IMR-90 (cell line): Measurements from ENCODE around the gene PI16. TPM values are rescaled to one million over a fixed set of nuclear protein-coding genes. Genes with fewer than 3 reads are reported as not detected.
A peak's percentile ranks its signal among the peaks of the same experiment; 100 is the strongest.

Experiments
- ATAC-seq: fragments of 200-7000 bp; cut with Tn5 transposase; 2 replicates; pipeline ENCODE4 v1.9.1; 2020; ENCODE audit warnings: low read depth, mild to moderate bottlenecking, moderate library complexity
- BruUV-seq: library from RNA; stranded (reverse); fragments of 400-500 nt; replicated peaks from 2 replicates; lab custom pipeline; 2021; lab: Mats Ljungman, UMichigan
- CTCF ChIA-PET: fragments of 300-600 bp; formaldehyde crosslinking; extraction: SDS; loops from one replicate; lab custom pipeline; 2021; ENCODE audit warnings: antibody characterized with exemption; lab: Yijun Ruan, JAX
- POLR2A ChIA-PET: fragments of 300-600 bp; sonication (Branson Sonifier 250); formaldehyde crosslinking; loops from one replicate; lab custom pipeline; 2022; ENCODE audit warnings: antibody characterized with exemption; ENCODE audit not compliant: unreplicated experiment; lab: Charles Lee
- DNase-seq: peaks from one replicate; pipeline ENCODE4 v3.0.0; 2013
- H2AFZ ChIP-seq: replicated peaks from 2 replicates; pipeline ENCODE3; 2013; ENCODE audit warnings: low read length, mild to moderate bottlenecking; ENCODE audit not compliant: poor library complexity
- H2AK5ac ChIP-seq: 2 replicates; pipeline ENCODE4 v1.6.1; 2013; ENCODE audit warnings: low read depth, low read length, inconsistent platforms
- H2AK9ac ChIP-seq: replicated peaks from 2 replicates; pipeline ENCODE3; 2013; ENCODE audit warnings: mild to moderate bottlenecking, low read depth, low read length, moderate library complexity; ENCODE audit not compliant: poor library complexity
- H2BK120ac ChIP-seq: 2 replicates; pipeline ENCODE4 v1.6.1; 2013; ENCODE audit warnings: low read depth, low read length, inconsistent platforms
- H2BK15ac ChIP-seq: 3 replicates; pipeline ENCODE4 v1.6.1; 2013; ENCODE audit warnings: low read depth, low read length, inconsistent platforms
- H2BK20ac ChIP-seq: 2 replicates; pipeline ENCODE4 v1.6.1; 2013; ENCODE audit warnings: low read depth, mild to moderate bottlenecking, inconsistent platforms, low read length, moderate library complexity
- H2BK5ac ChIP-seq: 2 replicates; pipeline ENCODE4 v1.6.1; 2013; ENCODE audit warnings: mild to moderate bottlenecking, low read depth, low read length, inconsistent platforms; ENCODE audit not compliant: poor library complexity, severe bottlenecking
- H3K14ac ChIP-seq: replicated peaks from 2 replicates; pipeline ENCODE4 v1.6.1; 2013; ENCODE audit warnings: low read depth, low read length, inconsistent platforms
- H3K18ac ChIP-seq: 2 replicates; pipeline ENCODE4 v1.6.1; 2013; ENCODE audit warnings: low read depth, low read length, control low read depth
- H3K23ac ChIP-seq: 2 replicates; pipeline ENCODE4 v1.6.1; 2013; ENCODE audit warnings: low read depth, low read length, inconsistent platforms
- H3K27ac ChIP-seq: 2 replicates; pipeline ENCODE4 v1.5.1; 2013; ENCODE audit warnings: mild to moderate bottlenecking, control low read depth, low read length; ENCODE audit not compliant: insufficient read depth
- H3K27me3 ChIP-seq: 2 replicates; pipeline ENCODE4 v1.6.1; 2013; ENCODE audit warnings: low read length; ENCODE audit not compliant: control insufficient read depth, insufficient read depth
- H3K36me3 ChIP-seq: 2 replicates; pipeline ENCODE4 v1.6.1; 2013; ENCODE audit warnings: low read length, mixed read lengths; ENCODE audit not compliant: control insufficient read depth, insufficient read depth
- H3K4ac ChIP-seq: 2 replicates; pipeline ENCODE4 v1.6.1; 2013; ENCODE audit warnings: low read depth, low read length, inconsistent platforms
- H3K4me1 ChIP-seq: 2 replicates; pipeline ENCODE4 v1.6.1; 2013; ENCODE audit warnings: low read length, mixed read lengths; ENCODE audit not compliant: control insufficient read depth, insufficient read depth
- H3K4me2 ChIP-seq: 2 replicates; pipeline ENCODE4 v1.6.1; 2013; ENCODE audit warnings: low read depth, mild to moderate bottlenecking, control low read depth, low read length, moderate library complexity
- H3K4me3 ChIP-seq: 2 replicates; pipeline ENCODE4 v1.5.1; 2013; ENCODE audit warnings: low read depth, mild to moderate bottlenecking, control low read depth, low read length, moderate library complexity; ENCODE audit not compliant: insufficient read depth
- H3K56ac ChIP-seq: 2 replicates; pipeline ENCODE4 v1.6.1; 2013; ENCODE audit warnings: low read length, inconsistent platforms; ENCODE audit not compliant: insufficient read depth; ENCODE audit errors: extremely low read depth
- H3K79me1 ChIP-seq, 2 experiments: 2 replicates each; pipeline ENCODE4 v1.6.1; 2013; ENCODE audit warnings: low read length in 2 of 2, inconsistent platforms in 1 of 2, low read depth in 1 of 2
- H3K9ac ChIP-seq: 2 replicates; pipeline ENCODE4 v1.6.1; 2013; ENCODE audit warnings: low read depth, low read length, control low read depth
- H3K9me1 ChIP-seq: 2 replicates; pipeline ENCODE4 v1.6.1; 2013; ENCODE audit warnings: low read length, inconsistent platforms; ENCODE audit not compliant: insufficient read depth
- H3K9me3 ChIP-seq: 2 replicates; pipeline ENCODE4 v1.6.1; 2013; ENCODE audit warnings: low read length; ENCODE audit not compliant: control insufficient read depth, insufficient read depth
- H4K20me1 ChIP-seq: 2 replicates; pipeline ENCODE4 v1.6.1; 2013; ENCODE audit warnings: low read length, inconsistent platforms; ENCODE audit not compliant: insufficient read depth
- H4K5ac ChIP-seq: 2 replicates; pipeline ENCODE4 v1.6.1; 2013; ENCODE audit warnings: mild to moderate bottlenecking, low read depth, low read length, control low read depth
- H4K8ac ChIP-seq, 2 experiments: 2 replicates each; pipeline ENCODE4 v1.6.1; 2013; ENCODE audit warnings: low read depth in 2 of 2, low read length in 2 of 2, control low read depth in 1 of 2, inconsistent platforms in 1 of 2
- H4K91ac ChIP-seq: 2 replicates; pipeline ENCODE4 v1.6.1; 2013; ENCODE audit warnings: low read depth, low read length, inconsistent platforms; ENCODE audit not compliant: insufficient read depth
- BHLHE40 ChIP-seq: fragments of 150-350 bp; IDR thresholded peaks from 2 replicates; pipeline ENCODE4 v1.6.1; 2016; ENCODE audit warnings: mild to moderate bottlenecking, low read depth, low read length
- CEBPB ChIP-seq: IDR thresholded peaks from 2 replicates; pipeline ENCODE4 v1.6.1; 2012; ENCODE audit warnings: low read depth, low read length, improper control_type of control experiment
- CHD1 ChIP-seq: IDR thresholded peaks from 2 replicates; pipeline ENCODE4 v1.6.1; 2012; ENCODE audit warnings: low read depth, low read length, improper control_type of control experiment
- CTCF ChIP-seq: conservative IDR thresholded peaks from 2 replicates; pipeline ENCODE4 v1.5.1; 2012; ENCODE audit warnings: mild to moderate bottlenecking, low read depth, low read length, improper control_type of control experiment
- NFE2L2 ChIP-seq: fragments of 150-350 bp; IDR thresholded peaks from 2 replicates; pipeline ENCODE4 v1.6.1; 2016; ENCODE audit warnings: low read depth, mild to moderate bottlenecking, low read length
- RAD21 ChIP-seq: IDR thresholded peaks from 2 replicates; pipeline ENCODE4 v1.6.1; 2012; ENCODE audit warnings: low read length, improper control_type of control experiment
- SMC3 ChIP-seq: fragments of 150-350 bp; IDR thresholded peaks from 2 replicates; pipeline ENCODE4 v1.6.1; 2016; ENCODE audit warnings: low read depth, mild to moderate bottlenecking, antibody characterized with exemption, low read length, moderate library complexity
- USF2 ChIP-seq: fragments of 150-350 bp; IDR thresholded peaks from 2 replicates; pipeline ENCODE4 v1.6.1; 2017; ENCODE audit warnings: mild to moderate bottlenecking, antibody characterized with exemption, low read length, low read depth
- WGBS, 2 experiments: methylation state at CpG; one replicate each; pipeline versions ENCODE4 v1.1.5 to v1.1.7; 2013; ENCODE audit warnings: missing lambda C conversion rate in 2 of 2; ENCODE audit not compliant: insufficient read length in 1 of 2; ENCODE audit errors: extremely low coverage in 2 of 2; 5-methylcytosine and 5-hydroxymethylcytosine counted together
- dilution Hi-C: fragments of 300-500 bp; cut with HindIII; formaldehyde crosslinking; loops from one replicate; pipeline ENCODE4 v1.14.3; 2018; ENCODE audit warnings: low sequenced_read_pairs; ENCODE audit not compliant: unreplicated experiment
- in situ Hi-C: fragments of 300-500 bp; cut with MboI; formaldehyde crosslinking; loops from 3 replicates; pipeline ENCODE4 v1.14.3; 2019; ENCODE audit warnings: low sequenced_read_pairs, inconsistent platforms, mixed read lengths
- intact Hi-C: fragments of 100-400 bp; cut with micrococcal nuclease; formaldehyde crosslinking; loops from 2 replicates; pipeline ENCODE4 v1.10.0; 2022
- polyA plus RNA-seq, 3 experiments: library from polyadenylated mRNA; depleted of rRNA; stranded (reverse); fragments of >200 nt; gene quantifications; 2 replicates each; pipeline ENCODE4 v1.2.3, GENCODE V29; 2012; ENCODE audit warnings: low replicate concordance in 1 of 3
- total RNA-seq: library from RNA; depleted of rRNA; stranded (reverse); fragments of >200 nt; gene quantifications from 2 replicates; pipeline ENCODE4 v1.2.3, GENCODE V29; 2012

PI16 gene
- total and polyA plus RNA-seq, 2 of the 4 experiments (the other 2 are of a cell fraction) = 0.21 TPM; not detected in 1

GRCh38 chr6:37011656-37012378, 57.3 kb downstream of the PI16 start:
- CTCF ChIA-PET = no interaction called here
- Histone ChIP-seq H2BK120ac (no peak overlapping the region), H3K56ac (no peak overlapping the region), H4K20me1 (no peaks in the 10 kb centered on the region), H4K5ac (no peak overlapping the region), H3K4me1 (peaks cover 2% of the 10 kb centered on the region; the same call in 1 of the 2 replicates), H3K36me3 (no peaks in the 10 kb centered on the region), H3K23ac (no peak overlapping the region), H3K9me1 (peaks cover 2% of the 10 kb centered on the region; the same call in 1 of the 2 replicates), H2AFZ (no peak overlapping the region), H3K4me2 (no peak overlapping the region), H3K9me3 (0 out of 2 replicates have a peak, but pooled peaks cover 2% of the 10 kb centered on the region), H3K79me1 (no peaks in the 10 kb centered on the region), H3K27me3 (0 out of 2 replicates have a peak, but pooled peaks cover 2% of the 10 kb centered on the region), H2BK20ac (no peak overlapping the region), H3K27ac (no peak overlapping the region), H2AK5ac (0 out of 2 replicates have a peak overlapping the region, but pooled peaks have one; percentile 30), H4K91ac (no peak overlapping the region), H2BK5ac (no peak overlapping the region), H2AK9ac (no peak overlapping the region), H4K8ac (no peak overlapping the region), H3K4ac (no peak overlapping the region), H3K4me3 (no peak overlapping the region), H3K18ac (no peak overlapping the region), H3K14ac (no peak overlapping the region), H3K9ac (no peak overlapping the region), H2BK15ac (no peak overlapping the region)
- in situ Hi-C loops (loop anchor here (5.0 kb wide), 1 partner anchor 245 kb away; no protein-coding TSS in a partner anchor), dilution Hi-C loops (no loop called here), intact Hi-C loops (loop anchor here (10.0 kb wide), 1 partner anchor 387 kb away; no protein-coding TSS in a partner anchor)
- peak; percentile 66; the same call in 1 of the 2 replicates for ATAC-seq
- POLR2A ChIA-PET = interaction anchor here (0.5 kb wide), 1 partner anchor 165 kb away, joined by 3 read pairs; no protein-coding TSS in a partner anchor
- no peak for TF ChIP-seq NFE2L2
- no peak for TF ChIP-seq USF2
- no peak for TF ChIP-seq RAD21
- peak; percentile 78 for TF ChIP-seq CEBPB
- no peak for TF ChIP-seq CTCF
- TF ChIP-seq BHLHE40 = no peak
- no peak for TF ChIP-seq SMC3
- TF ChIP-seq CHD1 = no peak
- WGBS, 2 experiments = 67% methylated on average over 1 of the region's 11 CpGs; no CpG with 5 or more reads in 1 of the 2 experiments
- BruUV-seq = no TSS peak
- DNase-seq = peak; percentile 79
